ENCODE data around the gene RPH3AL.

- TF ChIP-seq CTCF (IDR thresholded peaks at IDR 0.05), result no peak
- TF ChIP-seq POLR2A (IDR thresholded peaks at IDR 0.05), result no peak
Measured at GRCh38 chr17:354651-355556, 2.3 kb upstream of the RPH3AL start.

Measured in tibial nerve (tissue), 3 donors.